ENCODE measurements around the gene FOLR2.

The FOLR2 gene

GRCh38 chr11:72230764-72231365, 14.3 kb downstream of the FOLR2 start:
- DNase-seq = no peak

- DNase-seq = no peak
Measured at GRCh38 chr11:72231396-72232259, 15.0 kb downstream of the FOLR2 start.

GRCh38 chr11:72232260-72233055, 15.9 kb downstream of the FOLR2 start:
- DNase-seq = no peak

- no peak for DNase-seq
Measured at GRCh38 chr11:72233056-72233772, 16.6 kb downstream of the FOLR2 start.

GRCh38 chr11:72233773-72234513, 17.3 kb downstream of the FOLR2 start:
- no peak for DNase-seq

- DNase-seq = no peak
Measured at GRCh38 chr11:72234514-72234830, 17.9 kb downstream of the FOLR2 start.

GRCh38 chr11:72234920-72235319, 18.3 kb downstream of the FOLR2 start:
- no peak for DNase-seq

- DNase-seq = no peak
Measured at GRCh38 chr11:72235351-72236057, 18.9 kb downstream of the FOLR2 start.

GRCh38 chr11:72236083-72236697, 19.6 kb downstream of the FOLR2 start:
- no peak for DNase-seq

GRCh38 chr11:72236774-72237111, 20.1 kb downstream of the FOLR2 start:
- no peak for DNase-seq

- DNase-seq = no peak
Measured at GRCh38 chr11:72237112-72237931, 20.7 kb downstream of the FOLR2 start.

- DNase-seq = peak; percentile 26 to 45
Measured at GRCh38 chr11:72238040-72238450, 21.5 kb downstream of the FOLR2 start.

GRCh38 chr11:72238492-72239312, 22.1 kb downstream of the FOLR2 start:
- DNase-seq = no peak

- no peak for DNase-seq
Measured at GRCh38 chr11:72239313-72239848, 22.8 kb downstream of the FOLR2 start.

GRCh38 chr11:72239849-72240460, 23.4 kb downstream of the FOLR2 start:
- no peak for DNase-seq

GRCh38 chr11:72240461-72241290, 24.1 kb downstream of the FOLR2 start:
- DNase-seq = no peak

- DNase-seq = no peak
Measured at GRCh38 chr11:72241291-72241781, 24.7 kb downstream of the FOLR2 start.

- DNase-seq = no peak
Measured at GRCh38 chr11:72242141-72242540, 25.5 kb downstream of the FOLR2 start.

Measured in activated CD4-positive, alpha-beta T cell treated with anti-CD3 and anti-CD28 coated beads for 4 hours (primary cell).